Activated CD8-positive, alpha-beta memory T cell treated with anti-CD3 and anti-CD28 coated beads for 4 hours (primary cell): ENCODE data around the gene OVOL2.
"Not testable (repeated sequence)": the region's sequence is repeated elsewhere in the genome, so short reads cannot be mapped to it uniquely, and the experiment has no call there.

ENCODE experiments used
- DNase-seq, 2 donors: peaks; one replicate each; pipeline ENCODE4 v3.0.0-alpha.2; 2020; ENCODE audit warnings: low read depth in 2 of 2

OVOL2 gene

DNA sequence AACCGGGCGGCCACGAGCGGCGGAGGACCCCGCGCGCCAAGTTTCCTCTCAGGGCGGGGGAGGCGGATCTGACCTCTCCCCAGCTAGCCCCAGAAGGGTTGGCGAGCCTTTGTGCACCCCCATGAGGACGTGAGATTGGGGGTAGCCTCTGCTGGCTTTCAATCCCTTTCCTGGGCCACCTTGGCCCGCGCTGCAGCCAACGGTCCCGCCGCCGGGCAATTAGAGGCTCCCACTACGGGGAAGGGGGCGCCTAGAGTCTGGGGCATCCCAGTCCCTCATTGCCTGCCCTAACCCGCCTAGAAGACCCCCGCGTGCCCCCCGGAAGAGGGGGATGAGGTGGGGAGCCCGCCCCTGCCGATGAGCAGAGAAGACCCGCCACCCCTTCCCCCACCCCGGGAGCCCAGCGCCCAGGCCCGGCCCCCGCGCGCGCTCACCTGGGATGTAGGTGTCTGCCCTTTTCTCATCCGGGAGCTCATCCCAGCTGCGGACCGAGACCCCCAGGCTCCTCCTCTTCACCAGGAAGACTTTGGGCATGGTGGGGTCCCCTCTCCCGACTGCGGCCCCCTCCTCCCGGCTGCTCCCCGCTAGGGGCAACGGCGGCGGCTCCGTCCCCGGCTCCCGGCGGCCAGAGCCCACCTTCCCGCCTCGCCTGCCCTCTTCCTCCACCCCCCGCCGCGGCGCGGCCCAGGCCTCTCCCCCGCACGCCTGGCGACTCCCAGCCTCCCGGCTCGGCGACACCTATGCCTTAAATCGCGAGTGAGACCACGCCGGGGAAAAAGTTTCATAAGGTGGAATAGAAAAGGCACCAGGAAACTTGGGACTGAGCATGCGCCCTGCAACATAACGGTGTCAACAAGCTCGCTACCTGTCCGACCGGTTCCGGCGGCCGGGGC lies at the start of gene OVOL2:
Gene OVOL2 (minus strand): TSS at position 816 of the 893 bp plus-strand sequence. CDS start 282 bp downstream, at position 534.
- no peak for DNase-seq

- DNase-seq, result no peak
These were observed 45.8 kb upstream of the OVOL2 start for GRCh38 chr20:18103497-18103896.

DNA sequence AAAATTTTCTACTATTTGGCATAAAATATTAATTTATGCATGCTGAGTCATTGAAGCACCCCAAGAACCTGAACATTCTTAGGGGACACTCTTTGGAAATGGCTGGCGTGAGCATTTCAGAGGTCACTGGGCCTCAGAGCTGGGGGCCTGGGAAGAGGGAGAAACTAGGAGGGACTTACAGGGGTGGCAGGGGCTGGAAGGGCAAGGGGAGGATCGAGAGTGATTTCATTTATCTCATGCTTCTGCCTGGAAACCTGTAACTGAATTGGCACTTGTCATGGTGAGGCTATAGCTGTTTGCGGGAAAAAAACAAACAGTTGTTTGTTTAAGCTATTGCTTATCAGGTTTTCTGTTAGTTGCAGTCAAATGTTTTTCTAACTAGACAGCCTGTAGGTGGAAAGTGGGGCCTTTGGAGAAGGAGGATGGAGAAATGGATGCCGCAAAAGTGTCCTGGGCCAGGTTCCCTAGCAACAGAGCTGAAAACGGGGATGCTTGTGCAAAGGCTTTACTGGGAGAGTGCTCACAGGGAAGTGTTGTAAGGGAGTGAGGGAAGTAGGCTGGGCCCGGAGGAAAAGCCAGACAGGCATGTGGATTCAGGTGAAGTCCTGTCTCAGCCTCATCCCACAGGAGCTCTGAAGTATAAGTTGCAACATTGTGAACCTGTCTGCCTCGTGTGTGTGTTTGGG lies 43.6 kb upstream of the OVOL2 start:
- DNase-seq, result no peak

GRCh38 chr20:18100569-18100968 lies 42.9 kb upstream of the OVOL2 start:
- not testable (repeated sequence) for DNase-seq

- no peak for DNase-seq
These were observed 36.5 kb upstream of the OVOL2 start for GRCh38 chr20:18094191-18094590.

GRCh38 chr20:18093388-18093787 lies 35.7 kb upstream of the OVOL2 start:
- DNase-seq, result no peak

DNA sequence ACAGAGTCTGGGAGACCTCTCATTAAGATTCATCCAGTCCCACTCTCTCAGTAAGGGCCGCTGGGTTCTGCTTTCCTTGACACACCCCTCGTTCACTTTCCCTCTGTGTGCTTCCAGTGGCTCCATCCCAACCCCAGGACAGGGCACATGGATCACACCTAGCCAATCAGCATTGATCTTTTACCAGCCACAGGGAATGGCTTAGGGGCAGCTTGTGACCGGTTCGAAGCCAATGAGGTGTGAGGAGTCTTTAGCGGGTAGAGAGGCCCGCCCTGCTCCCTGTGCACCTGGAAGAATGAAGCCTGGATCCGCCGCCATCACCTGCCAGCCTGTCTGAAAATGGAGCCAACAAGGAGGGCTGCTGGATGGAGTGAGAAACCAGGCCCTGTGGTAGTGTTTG lies 35.2 kb upstream of the OVOL2 start:
- no peak for DNase-seq

GRCh38 chr20:18091623-18092022 lies 33.9 kb upstream of the OVOL2 start:
- DNase-seq, result no peak

- no peak for DNase-seq
These were observed 32.8 kb upstream of the OVOL2 start for GRCh38 chr20:18090477-18090876.

GRCh38 chr20:18090044-18090443 lies 32.3 kb upstream of the OVOL2 start:
- no peak for DNase-seq

DNA sequence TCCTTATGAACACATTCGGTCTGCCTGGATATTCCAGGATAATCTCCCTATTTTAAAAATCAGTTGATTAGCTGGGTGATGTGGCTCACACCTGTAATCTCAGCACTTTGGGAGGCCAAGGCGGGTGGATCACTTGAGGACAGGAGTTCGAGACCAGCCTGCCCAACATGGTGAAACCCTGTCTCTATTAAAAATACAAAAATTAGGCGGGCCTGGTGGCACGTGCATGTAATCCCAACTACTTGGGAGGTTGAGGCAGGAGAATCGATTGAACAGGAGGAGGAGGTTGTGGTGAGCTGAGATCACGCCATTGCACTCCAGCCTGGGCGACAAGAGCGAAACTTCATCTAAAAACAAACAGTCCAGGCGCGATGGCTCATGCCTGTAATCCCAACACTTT lies 31.1 kb upstream of the OVOL2 start:
- not testable (repeated sequence) for DNase-seq

DNA sequence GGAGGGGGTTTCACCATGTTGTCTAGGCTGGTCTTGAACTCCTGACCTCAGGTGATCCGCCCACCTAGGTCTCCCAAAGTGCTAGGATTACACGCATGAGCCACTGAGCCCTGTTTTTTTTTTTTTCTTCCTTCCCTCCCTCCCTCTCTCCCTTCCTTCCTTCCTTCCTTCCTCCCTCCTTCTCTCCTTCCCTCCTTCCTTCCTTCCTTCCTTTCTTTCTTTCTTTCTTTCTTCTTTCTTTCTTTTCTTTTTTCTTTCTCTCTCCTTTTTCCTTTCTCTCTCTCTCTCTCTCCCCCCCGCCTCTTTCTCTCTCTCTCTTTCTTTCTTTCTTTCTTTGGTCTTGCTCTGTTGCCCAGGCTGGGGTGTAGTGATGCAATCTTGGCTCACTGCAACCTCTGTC lies 30.6 kb upstream of the OVOL2 start:
- DNase-seq, result not testable (repeated sequence)

DNA sequence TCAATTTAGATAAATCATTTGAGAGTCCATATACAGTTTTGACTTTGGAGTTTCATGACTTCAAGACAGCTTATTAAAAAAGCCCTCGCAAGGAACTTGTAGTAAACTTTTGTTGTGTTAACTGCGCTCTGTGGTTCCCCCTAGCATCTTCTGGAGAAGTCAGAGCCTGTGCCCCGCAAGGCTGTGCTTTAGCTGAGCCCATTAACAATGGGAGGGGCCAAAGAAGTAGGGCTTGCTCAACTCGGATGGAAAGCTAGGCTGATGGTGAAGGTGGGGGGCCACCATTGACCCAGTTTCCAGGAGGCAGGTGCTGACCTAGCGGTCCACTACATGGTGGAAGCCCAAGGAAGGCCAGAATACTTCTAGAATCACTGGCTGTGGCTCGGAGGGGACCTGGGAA lies 29.3 kb upstream of the OVOL2 start:
- DNase-seq, result no peak

GRCh38 chr20:18080836-18081235 lies 23.1 kb upstream of the OVOL2 start:
- not testable (repeated sequence) for DNase-seq

GRCh38 chr20:18079756-18080353 lies 22.1 kb upstream of the OVOL2 start:
- no peak for DNase-seq

DNA sequence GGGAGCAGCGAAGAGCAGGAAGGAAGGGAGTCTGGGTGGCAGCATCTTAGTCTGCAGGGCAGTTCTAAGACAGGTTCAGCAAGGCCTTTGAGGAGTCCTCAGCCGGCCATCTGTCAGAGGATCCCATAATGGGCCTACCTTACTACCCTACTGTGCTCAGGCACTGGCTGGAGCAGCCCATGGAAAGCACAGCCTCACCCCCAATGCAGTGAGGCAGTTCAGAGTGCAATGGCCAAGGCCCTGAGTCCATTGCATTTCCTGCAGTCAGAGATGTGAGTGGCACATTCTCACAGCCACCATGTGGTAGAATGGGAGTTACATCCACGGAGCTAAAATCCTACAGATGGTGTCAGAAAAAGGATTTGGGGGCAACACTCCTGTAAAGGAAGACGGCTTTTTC lies 19.4 kb upstream of the OVOL2 start:
- no peak for DNase-seq

DNA sequence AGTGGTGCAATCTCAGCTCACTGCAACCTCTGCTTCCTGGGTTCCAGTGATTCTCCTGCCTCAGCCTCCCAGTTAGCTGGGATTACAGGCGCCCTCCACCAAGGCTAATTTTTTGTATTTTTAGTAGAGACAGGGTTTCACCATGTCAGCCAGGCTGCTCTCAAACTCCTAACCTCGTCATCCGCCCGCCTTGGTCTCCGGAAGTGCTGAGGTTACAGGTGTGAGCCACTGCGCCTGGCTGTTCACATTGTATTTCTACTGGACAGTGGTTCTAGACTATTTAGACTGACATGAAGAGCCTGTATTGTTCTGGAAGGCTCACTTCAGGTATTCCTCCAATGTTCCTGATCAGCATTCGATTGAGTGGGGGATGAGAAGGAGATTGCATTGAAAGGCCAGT lies 14.8 kb upstream of the OVOL2 start:
- DNase-seq, result no peak

GRCh38 chr20:18066421-18067333 lies 9.0 kb upstream of the OVOL2 start:
- DNase-seq, result no peak

- no peak for DNase-seq
These were observed 6.0 kb upstream of the OVOL2 start for GRCh38 chr20:18063676-18064075.

DNA sequence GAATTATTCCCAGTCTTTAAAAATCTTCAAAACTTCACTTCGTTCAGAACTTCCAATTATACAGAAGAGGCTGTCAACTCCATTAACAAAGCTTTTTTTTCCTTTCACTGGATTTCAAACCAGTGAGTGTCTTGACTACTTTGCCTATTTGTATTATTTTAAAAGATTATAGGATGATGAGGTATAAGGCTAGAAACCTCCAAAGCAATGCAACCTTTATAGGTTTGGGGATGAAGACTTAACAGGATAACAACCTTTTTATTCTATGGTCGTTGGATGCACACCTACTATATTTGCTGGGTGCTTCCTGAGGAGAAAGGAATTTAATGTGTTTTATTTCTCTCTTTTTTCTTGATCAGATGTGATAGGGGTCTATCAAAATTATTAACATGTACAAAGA lies 1.9 kb upstream of the OVOL2 start:
- no peak for DNase-seq

- DNase-seq, result no peak
These were observed 1.1 kb upstream of the OVOL2 start for GRCh38 chr20:18058661-18059467.
